Right cardiac atrium (tissue), 5 donors: ENCODE measurements around the gene SENP2. TPM values are rescaled to one million over a fixed set of nuclear protein-coding genes. Genes with fewer than 3 reads are reported as not detected.

ENCODE experiments used
- ATAC-seq, 2 donors: fragments of 200-7000 bp; cut with Tn5 transposase; one replicate each; pipeline versions ENCODE4 v1.8.0 to v1.9.1; 2020; ENCODE audit warnings: moderate library complexity in 2 of 2, mild to moderate bottlenecking in 1 of 2
- DNase-seq, 3 donors: peaks; one replicate each; pipeline ENCODE4 v3.0.0-alpha.2; 2020
- H3K27ac ChIP-seq: one replicate; pipeline ENCODE4 v1.5.1; 2013; ENCODE audit warnings: mild to moderate bottlenecking, low read length, control low read depth, moderate library complexity
- H3K27me3 ChIP-seq: one replicate; pipeline ENCODE4 v1.6.1; 2013; ENCODE audit not compliant: control insufficient read depth, insufficient read depth
- H3K4me1 ChIP-seq: one replicate; pipeline ENCODE4 v1.6.1; 2013; ENCODE audit warnings: low read length; ENCODE audit not compliant: control insufficient read depth, insufficient read depth
- H3K4me3 ChIP-seq: one replicate; pipeline ENCODE4 v1.5.1; 2013; ENCODE audit warnings: low read length, control low read depth
- H3K9me3 ChIP-seq: one replicate; pipeline ENCODE4 v1.6.1; 2013; ENCODE audit warnings: low read length; ENCODE audit not compliant: control insufficient read depth
- WGBS: extraction: QIAGEN DNeasy Blood & Tissue Kit; methylation state at CpG from one replicate; pipeline ENCODE4 v1.1.7; 2013; 5-methylcytosine and 5-hydroxymethylcytosine counted together
- intact Hi-C, 4 donors: fragments of 100-400 bp; cut with DNase I; formaldehyde crosslinking; loops; one replicate each; pipeline versions ENCODE4 v1.11.0 to v1.14.0; 2022 to 2023
- polyA plus RNA-seq: library from polyadenylated mRNA; stranded (reverse); fragments of 200-250 nt; gene quantifications from one replicate; pipeline ENCODE4 v1.2.3, GENCODE V29; 2013
- total RNA-seq, 4 donors: library from RNA; stranded (reverse); fragmentation: NEBNext Ultra II Directional; extraction: Animal tissue kit (Norgen Biotek cat#: 25700); gene quantifications; one replicate each; pipeline ENCODE4 v1.2.1, GENCODE V29; 2021
- donor health status: healthy with polysubstance abuse.
- donor health status: DM: no; HTN: yes; CAD: no.
- donor health status: DM: no; HTN: no; CAD: no.
- donor health status: DM: no; HTN: yes; CAD: no; lungs with severe emphysema.
- donor health status: DM: yes; HTN: yes; CAD: no.

The SENP2 gene
- total and polyA plus RNA-seq, 5 donors: 9.2 to 30.1 (median 27.9) TPM

GRCh38 chr3:185585518-185585858, 607 bp upstream of the SENP2 start:
- Histone ChIP-seq H3K27ac (peak overlapping the region; percentile 70), H3K4me1 (no peaks in the 10 kb centered on the region), H3K4me3 (peak overlapping the region; percentile 65), H3K9me3 (no peaks in the 10 kb centered on the region), H3K27me3 (no peaks in the 10 kb centered on the region)
- no peak for DNase-seq
- intact Hi-C loops: no loop called here
- 34% methylated on average over 9 of the region's 9 CpGs for WGBS
- no peak for ATAC-seq

- H3K4me3 ChIP-seq: peak overlapping the region; percentile 95
- intact Hi-C loops: no loop called here
- under 1% methylated on average over 7 of the region's 7 CpGs for WGBS
- H3K4me1 ChIP-seq: no peaks in the 10 kb centered on the region
- peak overlapping the region; percentile 95 for H3K27ac ChIP-seq
- no peaks in the 10 kb centered on the region for H3K27me3 ChIP-seq
- no peaks in the 10 kb centered on the region for H3K9me3 ChIP-seq
- no peak for DNase-seq
- no peak for ATAC-seq
Observed at GRCh38 chr3:185586686-185587039, 568 bp downstream of the SENP2 start.

- no peaks in the 10 kb centered on the region for H3K4me1 ChIP-seq
- no peaks in the 10 kb centered on the region for H3K27me3 ChIP-seq
- ATAC-seq (no peak), DNase-seq (no peak)
- H3K27ac ChIP-seq: no peak overlapping the region
- H3K4me3 ChIP-seq: no peak overlapping the region
- intact Hi-C loops: no loop called here
- 72% methylated on average over 3 of the region's 3 CpGs for WGBS
- H3K9me3 ChIP-seq: no peaks in the 10 kb centered on the region
Observed at GRCh38 chr3:185594073-185594472, 8.0 kb downstream of the SENP2 start.

GRCh38 chr3:185595526-185595925, 9.4 kb downstream of the SENP2 start:
- intact Hi-C loops: no loop called here
- no peaks in the 10 kb centered on the region for H3K9me3 ChIP-seq
- H3K27ac ChIP-seq: no peak overlapping the region
- WGBS: 85% methylated on average over 4 of the region's 4 CpGs
- no peak overlapping the region for H3K4me3 ChIP-seq
- no peaks in the 10 kb centered on the region for H3K27me3 ChIP-seq
- ATAC-seq: no peak
- H3K4me1 ChIP-seq: no peaks in the 10 kb centered on the region
- no peak for DNase-seq

- H3K27ac ChIP-seq: no peak overlapping the region
- no peaks in the 10 kb centered on the region for H3K9me3 ChIP-seq
- DNase-seq (no peak), ATAC-seq (no peak)
- H3K4me3 ChIP-seq: no peak overlapping the region
- H3K4me1 ChIP-seq: no peaks in the 10 kb centered on the region
- no peaks in the 10 kb centered on the region for H3K27me3 ChIP-seq
- intact Hi-C loops: no loop called here
Observed at GRCh38 chr3:185605566-185605965, 19.5 kb downstream of the SENP2 start.

GRCh38 chr3:185606196-185606595, 20.1 kb downstream of the SENP2 start:
- H3K4me3 ChIP-seq: no peak overlapping the region
- no peaks in the 10 kb centered on the region for H3K27me3 ChIP-seq
- no peak overlapping the region for H3K27ac ChIP-seq
- H3K4me1 ChIP-seq: no peaks in the 10 kb centered on the region
- ATAC-seq (no peak), DNase-seq (no peak)
- WGBS: 88% methylated on average over 4 of the region's 4 CpGs
- intact Hi-C loops: no loop called here
- H3K9me3 ChIP-seq: no peaks in the 10 kb centered on the region

GRCh38 chr3:185613016-185613415, 26.9 kb downstream of the SENP2 start:
- H3K4me3 ChIP-seq: no peak overlapping the region
- ATAC-seq (no peak), DNase-seq (no peak)
- 89% methylated on average over 6 of the region's 6 CpGs for WGBS
- H3K27ac ChIP-seq: no peak overlapping the region
- intact Hi-C loops: no loop called here
- no peaks in the 10 kb centered on the region for H3K4me1 ChIP-seq
- no peaks in the 10 kb centered on the region for H3K9me3 ChIP-seq
- no peaks in the 10 kb centered on the region for H3K27me3 ChIP-seq

- H3K27me3 ChIP-seq: no peaks in the 10 kb centered on the region
- H3K9me3 ChIP-seq: no peaks in the 10 kb centered on the region
- 95% methylated on average over 7 of the region's 7 CpGs for WGBS
- no peak for ATAC-seq
- no peak overlapping the region for H3K27ac ChIP-seq
- no peak overlapping the region for H3K4me3 ChIP-seq
- H3K4me1 ChIP-seq: no peaks in the 10 kb centered on the region
- intact Hi-C loops: no loop called here
- no peak for DNase-seq
Observed at GRCh38 chr3:185623939-185624665, 38.0 kb downstream of the SENP2 start.

- intact Hi-C loops: no loop called here
- Histone ChIP-seq H3K4me3 (no peak overlapping the region), H3K27ac (no peak overlapping the region), H3K9me3 (no peaks in the 10 kb centered on the region), H3K27me3 (no peaks in the 10 kb centered on the region), H3K4me1 (peaks cover 6% of the 10 kb centered on the region)
- ATAC-seq (no peak), DNase-seq (no peak)
- WGBS: 73% methylated on average over 1 of the region's 1 CpG
Observed at GRCh38 chr3:185625784-185626183, 39.7 kb downstream of the SENP2 start.

GRCh38 chr3:185629554-185630181, 43.6 kb downstream of the SENP2 start:
- Histone ChIP-seq H3K27me3 (no peaks in the 10 kb centered on the region), H3K27ac (no peak overlapping the region), H3K9me3 (no peaks in the 10 kb centered on the region), H3K4me1 (peaks cover 6% of the 10 kb centered on the region), H3K4me3 (no peak overlapping the region)
- intact Hi-C loops: no loop called here
- DNase-seq (no peak), ATAC-seq (no peak)
- WGBS: 75% methylated on average over 4 of the region's 4 CpGs

GRCh38 chr3:185630182-185630622, 44.1 kb downstream of the SENP2 start:
- DNase-seq: peak; percentile 53 to 89 (median 71)
- 30% methylated on average over 6 of the region's 6 CpGs for WGBS
- intact Hi-C loops: no loop called here

More at GRCh38 chr3:185630182-185630622, 44.1 kb downstream of the SENP2 start:
- Histone ChIP-seq H3K4me3 (no peak overlapping the region), H3K27ac (peak overlapping the region; percentile 45), H3K4me1 (peaks cover 6% of the 10 kb centered on the region), H3K27me3 (no peaks in the 10 kb centered on the region), H3K9me3 (no peaks in the 10 kb centered on the region)
- ATAC-seq: peak; percentile 40 to 58
